ENCODE measurements around the gene CNTN4.

The CNTN4 gene

DNA sequence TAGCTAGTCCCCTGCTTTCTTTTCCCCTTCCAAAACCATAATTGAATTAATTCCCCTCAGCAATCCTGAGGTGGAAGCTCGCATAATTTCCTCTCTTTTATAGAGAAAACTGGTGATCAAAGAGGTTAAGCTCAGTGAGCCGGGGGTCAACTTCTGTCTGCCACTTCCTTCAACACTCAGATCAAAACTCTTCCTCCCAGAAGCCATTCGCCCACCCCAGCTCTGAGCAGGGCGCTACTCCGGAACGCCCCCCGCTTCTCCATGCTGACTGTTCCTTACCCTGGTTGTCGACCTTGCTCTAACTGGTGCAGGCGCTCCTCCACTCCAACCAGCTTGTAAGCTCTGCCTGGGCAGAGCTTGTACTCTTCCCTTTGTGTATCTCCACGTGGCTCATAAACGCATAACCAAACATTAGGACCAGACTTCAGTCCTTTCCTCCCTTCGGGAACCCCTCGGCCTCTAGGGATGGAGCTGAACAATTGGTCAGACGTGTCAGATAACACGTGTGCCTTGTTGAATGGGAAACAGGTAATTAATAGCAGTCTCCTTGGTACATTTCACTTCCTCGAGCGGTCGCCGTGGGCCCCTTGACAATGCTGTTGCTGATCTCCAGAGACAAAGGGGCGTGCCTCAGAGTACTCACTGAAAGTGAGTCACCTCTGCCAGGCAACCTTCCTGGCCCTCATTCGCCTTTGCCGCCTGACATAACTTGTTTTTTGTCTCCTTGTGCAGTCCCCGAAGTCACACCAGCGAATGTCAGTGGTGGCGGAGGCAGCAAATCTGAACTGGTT, 939.7 kb downstream of the CNTN4 start:
- TF ChIP-seq, protein P1, sequence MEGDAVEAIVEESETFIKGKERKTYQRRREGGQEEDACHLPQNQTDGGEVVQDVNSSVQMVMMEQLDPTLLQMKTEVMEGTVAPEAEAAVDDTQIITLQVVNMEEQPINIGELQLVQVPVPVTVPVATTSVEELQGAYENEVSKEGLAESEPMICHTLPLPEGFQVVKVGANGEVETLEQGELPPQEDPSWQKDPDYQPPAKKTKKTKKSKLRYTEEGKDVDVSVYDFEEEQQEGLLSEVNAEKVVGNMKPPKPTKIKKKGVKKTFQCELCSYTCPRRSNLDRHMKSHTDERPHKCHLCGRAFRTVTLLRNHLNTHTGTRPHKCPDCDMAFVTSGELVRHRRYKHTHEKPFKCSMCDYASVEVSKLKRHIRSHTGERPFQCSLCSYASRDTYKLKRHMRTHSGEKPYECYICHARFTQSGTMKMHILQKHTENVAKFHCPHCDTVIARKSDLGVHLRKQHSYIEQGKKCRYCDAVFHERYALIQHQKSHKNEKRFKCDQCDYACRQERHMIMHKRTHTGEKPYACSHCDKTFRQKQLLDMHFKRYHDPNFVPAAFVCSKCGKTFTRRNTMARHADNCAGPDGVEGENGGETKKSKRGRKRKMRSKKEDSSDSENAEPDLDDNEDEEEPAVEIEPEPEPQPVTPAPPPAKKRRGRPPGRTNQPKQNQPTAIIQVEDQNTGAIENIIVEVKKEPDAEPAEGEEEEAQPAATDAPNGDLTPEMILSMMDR (IDR thresholded peaks at IDR 0.05; ENCODE audit: insufficient read depth, low read depth, low read length, missing control alignments): no peak
- H3K4me3 ChIP-seq (ENCODE audit: low read depth, low read length): no peak overlapping the region
- no peak for DNase-seq (ENCODE audit: low read depth)

DNA sequence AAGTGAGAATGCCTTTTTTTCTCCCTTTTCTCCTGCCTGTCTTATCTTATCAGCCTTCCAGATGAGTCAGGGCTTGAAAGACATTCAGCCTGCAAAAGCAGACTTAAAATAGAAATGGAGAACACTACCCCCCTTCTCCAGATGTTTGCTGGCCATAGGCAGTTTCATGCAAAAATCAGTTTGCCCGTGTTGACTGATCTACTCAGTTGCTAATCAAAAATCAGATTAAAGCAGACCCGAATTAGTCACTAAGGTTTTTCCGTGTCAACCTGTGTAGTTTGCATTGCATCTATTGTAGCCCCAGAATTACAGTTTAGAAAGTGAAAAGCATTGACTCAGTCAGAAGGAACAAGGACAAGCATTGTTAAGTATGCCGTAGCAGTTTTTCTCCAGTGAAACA, 955.3 kb downstream of the CNTN4 start:
- no peak overlapping the region for H3K4me3 ChIP-seq (ENCODE audit: low read depth, low read length)
- no peak for DNase-seq (ENCODE audit: low read depth)
- TF ChIP-seq, protein P1 (IDR thresholded peaks at IDR 0.05; ENCODE audit: insufficient read depth, low read depth, low read length, missing control alignments): no peak

DNA sequence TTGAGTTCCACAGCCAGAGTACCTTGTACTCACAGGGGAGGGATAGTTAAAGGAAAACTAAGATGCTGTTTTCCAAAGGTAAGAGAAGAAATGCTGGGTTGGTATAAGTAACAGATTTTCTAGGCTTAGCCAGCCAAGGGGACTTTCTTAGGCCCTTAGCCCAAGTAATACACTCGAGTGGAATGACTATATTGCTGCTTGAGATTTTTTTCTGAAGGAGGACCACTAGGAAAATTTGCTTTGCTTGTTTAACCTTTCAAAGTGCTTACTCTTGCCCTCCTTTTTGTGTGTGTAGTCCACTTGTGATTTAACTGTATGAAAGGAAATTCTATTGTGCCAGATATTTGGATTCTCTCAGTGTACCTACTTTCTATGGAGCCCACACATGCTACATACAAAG, 961.0 kb downstream of the CNTN4 start:
- TF ChIP-seq, protein P1 (IDR thresholded peaks at IDR 0.05; ENCODE audit: insufficient read depth, low read depth, low read length, missing control alignments): no peak
- DNase-seq (ENCODE audit: low read depth): no peak
- H3K4me3 ChIP-seq (ENCODE audit: low read depth, low read length): no peak overlapping the region

DNA sequence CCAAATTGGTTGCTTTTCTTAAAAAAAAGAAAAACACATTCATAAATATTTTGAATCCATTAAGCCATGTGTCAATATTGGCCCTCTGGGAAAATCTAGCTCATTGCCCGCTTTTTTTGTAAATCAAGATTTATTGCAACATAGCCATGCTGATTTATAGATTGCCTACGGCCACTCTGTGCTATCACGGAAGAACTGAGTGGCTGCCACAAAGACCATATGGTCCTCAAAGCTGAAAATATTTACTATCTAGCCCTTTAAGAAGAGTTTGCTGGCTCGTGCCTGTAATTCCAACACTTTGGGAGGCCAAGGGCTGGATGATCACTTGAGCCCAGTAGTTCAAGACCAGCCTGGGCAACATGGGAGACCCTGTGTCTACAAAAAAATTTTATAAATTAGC, 965.6 kb downstream of the CNTN4 start:
- DNase-seq (ENCODE audit: low read depth): no peak
- TF ChIP-seq, protein P1 (IDR thresholded peaks at IDR 0.05; ENCODE audit: insufficient read depth, low read depth, low read length, missing control alignments): no peak
- no peak overlapping the region for H3K4me3 ChIP-seq (ENCODE audit: low read depth, low read length)

DNA sequence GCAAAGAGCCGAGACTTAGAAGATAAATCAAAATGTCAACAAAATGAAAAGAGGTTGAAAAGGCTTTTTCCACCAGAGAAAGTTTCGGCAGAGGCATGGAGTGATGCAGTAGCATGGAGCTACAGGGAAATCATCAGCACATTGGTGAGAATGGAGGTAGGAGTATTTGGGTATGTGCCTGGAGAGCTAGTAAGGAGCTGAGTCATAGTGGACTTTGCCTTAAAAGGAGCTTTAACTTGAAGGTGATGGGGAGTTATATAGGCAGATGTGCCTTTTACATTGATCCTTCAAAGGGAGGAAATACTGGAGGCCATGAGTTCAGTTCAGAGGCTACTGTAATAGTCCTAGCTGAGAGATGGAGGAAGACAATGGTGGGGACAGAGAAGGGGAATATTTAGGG, 967.2 kb downstream of the CNTN4 start:
- TF ChIP-seq, protein P1 (IDR thresholded peaks at IDR 0.05; ENCODE audit: insufficient read depth, low read depth, low read length, missing control alignments): no peak
- H3K4me3 ChIP-seq (ENCODE audit: low read depth, low read length): no peak overlapping the region
- no peak for DNase-seq (ENCODE audit: low read depth)

DNA sequence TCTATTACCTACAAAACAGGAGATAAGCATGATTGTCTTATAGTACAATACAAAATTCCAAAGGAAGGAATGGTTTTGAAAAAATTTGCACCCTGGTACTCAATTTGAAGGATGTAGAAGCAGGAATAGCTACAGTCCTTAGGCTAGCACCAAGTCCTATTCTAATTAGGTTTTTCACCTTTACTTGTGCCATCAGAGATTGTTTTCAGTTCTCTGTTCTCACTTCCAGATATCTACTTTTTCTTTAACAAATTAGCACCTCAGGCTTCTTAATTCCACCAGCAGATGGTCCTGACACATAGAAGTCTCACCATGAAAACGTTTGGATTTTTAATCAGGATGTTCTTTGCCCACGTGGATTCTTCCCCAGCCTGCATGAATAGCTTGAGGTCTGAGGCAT, 967.7 kb downstream of the CNTN4 start:
- TF ChIP-seq, protein P1 (IDR thresholded peaks at IDR 0.05; ENCODE audit: insufficient read depth, low read depth, low read length, missing control alignments): no peak
- no peak for DNase-seq (ENCODE audit: low read depth)

DNA sequence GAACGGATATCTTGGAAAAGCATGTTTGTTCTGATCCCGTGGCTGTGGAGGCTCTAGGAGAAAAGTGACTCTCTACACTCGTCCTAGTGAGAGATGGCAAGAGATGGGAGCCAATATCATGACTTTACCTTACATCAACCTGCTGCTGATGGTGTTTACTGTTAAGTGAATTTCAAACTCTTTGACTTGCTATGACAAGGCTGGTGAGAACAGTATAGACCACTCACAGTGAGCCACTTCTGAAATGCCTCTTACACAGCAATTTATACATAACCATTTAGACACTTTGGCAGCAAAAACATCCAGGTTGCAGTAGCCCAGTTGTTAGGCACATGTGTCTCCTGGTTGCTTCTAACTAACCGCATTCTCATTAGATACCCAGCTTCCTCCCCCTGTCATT, 968.2 kb downstream of the CNTN4 start:
- TF ChIP-seq, protein P1 (IDR thresholded peaks at IDR 0.05; ENCODE audit: insufficient read depth, low read depth, low read length, missing control alignments): no peak
- no peak overlapping the region for H3K4me3 ChIP-seq (ENCODE audit: low read depth, low read length)
- DNase-seq (ENCODE audit: low read depth): no peak

More for the DNA sequence above, 967.7 kb downstream of the CNTN4 start:
- no peak overlapping the region for H3K4me3 ChIP-seq (ENCODE audit: low read depth, low read length)
